Measurements from ENCODE around the gene AHNAK2.

AHNAK2 gene

DNA sequence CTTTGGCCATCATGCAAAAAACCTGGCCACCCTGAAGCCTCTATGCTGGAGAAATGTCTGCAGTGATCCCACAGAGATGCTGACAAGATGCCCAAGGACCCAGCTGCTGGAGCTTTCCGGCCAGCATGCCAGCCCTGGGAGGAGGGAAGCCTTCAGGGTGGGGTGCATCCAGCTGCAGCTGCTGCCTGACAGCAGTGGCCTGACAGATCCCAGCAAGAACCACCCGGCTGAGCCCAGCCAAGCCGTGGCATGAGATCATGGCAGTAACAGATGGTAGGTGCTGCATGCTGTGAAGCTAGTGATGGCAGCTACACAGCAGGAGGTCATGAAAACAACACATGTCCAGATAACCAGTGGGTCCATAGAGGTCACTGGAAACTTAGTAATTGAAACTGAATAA lies 21.2 kb upstream of the AHNAK2 start:
- peaks cover 6% of the 10 kb centered on the region for H3K4me1 Mint-ChIP-seq (ENCODE audit: low read depth)
- H3K27me3 Mint-ChIP-seq = no peaks in the 10 kb centered on the region
- DNase-seq = no peak
- H3K36me3 Mint-ChIP-seq (ENCODE audit: low read depth) = peaks cover 17% of the 10 kb centered on the region
- H3K9me3 Mint-ChIP-seq = no peaks in the 10 kb centered on the region
- H3K4me3 Mint-ChIP-seq = no peak overlapping the region
- no peak overlapping the region for H3K27ac Mint-ChIP-seq

GRCh38 chr14:104998801-104999200 lies 20.6 kb upstream of the AHNAK2 start:
- peaks cover 22% of the 10 kb centered on the region for H3K36me3 Mint-ChIP-seq (ENCODE audit: low read depth)
- no peak overlapping the region for H3K4me3 Mint-ChIP-seq
- no peaks in the 10 kb centered on the region for H3K9me3 Mint-ChIP-seq
- DNase-seq = no peak
- H3K4me1 Mint-ChIP-seq (ENCODE audit: low read depth) = peaks cover under 1% of the 10 kb centered on the region
- no peak overlapping the region for H3K27ac Mint-ChIP-seq
- H3K27me3 Mint-ChIP-seq = no peaks in the 10 kb centered on the region

DNA sequence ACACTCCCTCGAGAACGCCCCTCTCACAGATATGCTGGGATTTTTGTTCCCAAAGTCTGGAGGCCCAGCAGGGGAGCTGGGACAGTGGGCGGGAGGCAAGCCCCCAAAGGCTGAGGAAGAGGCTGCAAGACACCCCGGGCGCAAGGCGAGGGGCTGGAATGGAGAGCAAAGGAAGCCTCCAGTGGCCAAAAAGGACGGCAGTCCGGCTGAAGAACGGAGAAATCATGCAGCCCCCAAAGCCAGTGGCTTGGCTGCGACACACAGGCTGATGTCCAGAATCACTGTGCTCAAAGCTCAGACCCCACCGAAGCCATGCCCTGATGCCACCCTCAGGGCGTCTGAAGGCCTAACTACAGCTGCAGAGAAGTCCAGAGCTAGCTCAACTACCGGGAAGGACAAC lies 18.3 kb upstream of the AHNAK2 start:
- Mint-ChIP-seq H3K27me3 (no peaks in the 10 kb centered on the region), H3K4me3 (no peak overlapping the region), H3K27ac (no peak overlapping the region), H3K4me1 (ENCODE audit: low read depth) (no peaks in the 10 kb centered on the region), H3K9me3 (no peaks in the 10 kb centered on the region), H3K36me3 (ENCODE audit: low read depth) (peaks cover 41% of the 10 kb centered on the region)
- no peak for DNase-seq

DNA sequence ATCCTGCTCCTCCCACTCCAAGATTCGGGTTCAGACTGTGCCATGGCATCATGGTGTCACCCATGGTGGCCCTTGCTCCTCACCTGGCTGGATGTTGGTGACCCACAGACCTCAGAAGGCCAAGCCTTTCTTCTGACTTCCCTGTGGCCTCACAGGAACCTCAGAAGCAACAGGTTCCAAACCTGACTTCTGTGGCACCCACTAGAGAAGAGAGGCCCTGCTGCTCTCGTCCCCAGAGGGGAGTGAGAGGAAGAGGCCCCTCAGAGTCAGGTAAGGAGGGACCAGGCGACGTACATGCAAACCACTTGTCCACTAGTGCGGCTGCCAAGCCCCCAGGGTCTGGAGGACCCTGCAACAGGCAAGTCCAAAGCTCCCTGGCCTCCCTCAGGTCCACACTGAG lies 17.9 kb upstream of the AHNAK2 start:
- H3K4me3 Mint-ChIP-seq = no peak overlapping the region
- DNase-seq = no peak
- peak overlapping the region; percentile 40 for H3K27ac Mint-ChIP-seq
- H3K4me1 Mint-ChIP-seq (ENCODE audit: low read depth) = no peaks in the 10 kb centered on the region
- H3K27me3 Mint-ChIP-seq = no peaks in the 10 kb centered on the region
- peaks cover 41% of the 10 kb centered on the region for H3K36me3 Mint-ChIP-seq (ENCODE audit: low read depth)
- H3K9me3 Mint-ChIP-seq = no peaks in the 10 kb centered on the region

DNA sequence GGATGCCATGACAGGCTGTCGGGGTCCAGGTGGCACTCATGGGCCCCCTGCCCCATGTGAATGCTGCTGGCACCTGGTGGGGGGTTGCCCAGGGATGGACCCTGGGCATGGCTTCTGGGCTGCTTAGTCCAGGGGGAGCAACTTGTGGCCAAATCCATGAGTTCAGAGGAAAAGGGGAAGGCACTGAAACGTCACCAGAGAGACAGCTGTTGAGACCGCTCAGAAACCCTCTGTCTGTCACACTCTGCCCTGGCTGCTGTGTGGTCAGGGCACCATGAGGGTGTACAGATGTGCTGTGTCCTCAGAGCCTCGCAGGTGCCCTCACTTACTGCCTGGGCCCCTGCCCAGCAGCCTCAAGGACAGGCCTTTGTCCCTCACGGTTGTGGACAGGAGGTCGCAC lies 16.8 kb upstream of the AHNAK2 start:
- H3K27ac Mint-ChIP-seq = no peak overlapping the region
- H3K9me3 Mint-ChIP-seq = no peaks in the 10 kb centered on the region
- H3K4me3 Mint-ChIP-seq = no peak overlapping the region
- H3K27me3 Mint-ChIP-seq = no peaks in the 10 kb centered on the region
- DNase-seq = no peak
- no peaks in the 10 kb centered on the region for H3K4me1 Mint-ChIP-seq (ENCODE audit: low read depth)
- peaks cover 40% of the 10 kb centered on the region for H3K36me3 Mint-ChIP-seq (ENCODE audit: low read depth)

DNA sequence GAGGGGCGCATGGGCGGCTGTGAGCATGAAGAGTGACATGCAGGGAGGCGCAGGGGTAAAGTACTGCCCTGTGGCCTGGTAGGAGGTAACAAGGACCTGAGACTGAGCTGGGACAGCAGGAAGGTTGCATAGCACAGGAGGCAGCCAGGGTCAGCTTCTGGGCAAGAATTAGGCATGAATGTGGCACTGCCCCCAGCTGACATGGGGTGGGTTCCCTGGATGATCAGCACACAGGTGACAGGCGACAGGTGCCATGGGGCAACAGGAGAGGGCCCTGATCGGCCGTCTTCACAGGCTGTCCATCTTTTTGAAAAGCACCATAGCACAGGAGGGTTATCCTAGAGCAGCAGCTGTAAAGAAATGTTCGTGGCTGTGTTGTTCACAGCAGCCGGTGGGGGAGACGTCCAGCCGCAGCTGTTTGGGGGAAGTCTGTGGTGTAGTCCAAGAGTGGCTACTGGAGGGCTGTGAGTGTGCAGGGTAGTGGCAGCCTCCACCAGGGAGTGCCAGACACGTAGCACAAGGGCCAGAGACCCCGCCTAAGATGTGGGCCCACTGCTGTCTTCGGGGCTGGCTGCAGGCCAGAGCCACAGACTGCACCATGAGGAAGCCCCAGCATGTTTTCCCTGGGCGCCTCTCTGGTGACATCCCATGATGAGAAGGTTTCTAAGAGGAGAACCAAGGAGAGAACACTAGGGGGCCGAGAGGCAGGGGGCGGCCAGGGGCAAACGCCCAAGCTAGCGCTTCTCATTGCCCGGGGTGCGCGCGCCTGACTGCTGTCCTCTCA lies 15.8 kb upstream of the AHNAK2 start:
- Mint-ChIP-seq H3K4me1 (ENCODE audit: low read depth) (no peaks in the 10 kb centered on the region), H3K27me3 (no peaks in the 10 kb centered on the region), H3K36me3 (ENCODE audit: low read depth) (peaks cover 39% of the 10 kb centered on the region), H3K27ac (no peak overlapping the region), H3K4me3 (no peak overlapping the region), H3K9me3 (no peaks in the 10 kb centered on the region)
- DNase-seq = no peak

DNA sequence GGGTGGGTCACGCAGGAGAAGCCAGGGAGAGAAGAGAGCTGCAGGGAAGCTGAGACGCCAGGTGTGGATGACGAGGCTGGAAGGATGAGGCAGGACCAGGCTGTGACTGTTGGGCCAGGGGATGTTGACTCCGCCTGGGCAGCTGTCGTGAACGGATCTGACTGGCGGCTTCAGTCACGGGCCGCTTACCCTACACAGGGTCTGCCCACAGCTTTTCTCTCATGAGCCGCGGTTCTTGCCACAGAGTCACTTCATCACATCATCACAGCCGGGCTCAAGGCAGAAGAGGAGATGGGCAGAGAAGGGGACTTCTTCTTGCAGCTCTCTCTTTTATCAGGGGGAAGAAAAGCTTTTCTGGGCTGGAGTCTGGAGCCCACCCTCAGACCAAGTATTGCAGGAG lies 15.1 kb upstream of the AHNAK2 start:
- peaks cover 39% of the 10 kb centered on the region for H3K36me3 Mint-ChIP-seq (ENCODE audit: low read depth)
- H3K4me1 Mint-ChIP-seq (ENCODE audit: low read depth) = no peaks in the 10 kb centered on the region
- no peaks in the 10 kb centered on the region for H3K27me3 Mint-ChIP-seq
- no peak for DNase-seq
- no peaks in the 10 kb centered on the region for H3K9me3 Mint-ChIP-seq
- peak overlapping the region; percentile 9 for H3K27ac Mint-ChIP-seq
- no peak overlapping the region for H3K4me3 Mint-ChIP-seq

- H3K4me1 Mint-ChIP-seq (ENCODE audit: low read depth) = no peaks in the 10 kb centered on the region
- no peaks in the 10 kb centered on the region for H3K27me3 Mint-ChIP-seq
- DNase-seq = no peak
- no peak overlapping the region for H3K27ac Mint-ChIP-seq
- H3K4me3 Mint-ChIP-seq = no peak overlapping the region
- no peaks in the 10 kb centered on the region for H3K9me3 Mint-ChIP-seq
- H3K36me3 Mint-ChIP-seq (ENCODE audit: low read depth) = peaks cover 39% of the 10 kb centered on the region
These were observed 14.3 kb upstream of the AHNAK2 start for GRCh38 chr14:104992501-104992900.

- Mint-ChIP-seq H3K9me3 (no peaks in the 10 kb centered on the region), H3K4me3 (no peak overlapping the region), H3K36me3 (ENCODE audit: low read depth) (peaks cover 33% of the 10 kb centered on the region), H3K27ac (peak overlapping the region; percentile 66), H3K4me1 (ENCODE audit: low read depth) (no peaks in the 10 kb centered on the region), H3K27me3 (no peaks in the 10 kb centered on the region)
- no peak for DNase-seq
These were observed 13.7 kb upstream of the AHNAK2 start for GRCh38 chr14:104991896-104992230.

DNA sequence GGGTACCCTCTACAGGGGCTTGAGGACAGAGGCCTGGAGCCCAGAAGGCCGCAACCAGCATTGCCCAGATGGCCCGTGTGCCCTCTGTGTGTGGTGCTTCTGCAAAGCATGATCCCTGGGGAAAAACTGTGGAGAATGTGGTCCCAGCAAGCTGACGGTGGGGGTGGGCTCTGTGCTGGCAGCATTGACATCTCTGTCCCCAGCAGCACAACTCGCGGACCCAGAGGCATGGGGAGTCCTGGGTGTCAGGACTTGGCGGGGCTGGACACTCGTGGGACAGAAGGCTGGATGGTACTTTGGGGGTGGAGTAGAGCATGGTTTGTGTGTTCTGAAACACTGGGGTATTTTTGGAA lies 11.8 kb upstream of the AHNAK2 start:
- Mint-ChIP-seq H3K9me3 (no peaks in the 10 kb centered on the region), H3K4me3 (no peak overlapping the region), H3K36me3 (ENCODE audit: low read depth) (peaks cover 28% of the 10 kb centered on the region), H3K27ac (no peak overlapping the region), H3K4me1 (ENCODE audit: low read depth) (peaks cover 5% of the 10 kb centered on the region), H3K27me3 (no peaks in the 10 kb centered on the region)
- DNase-seq = no peak

DNA sequence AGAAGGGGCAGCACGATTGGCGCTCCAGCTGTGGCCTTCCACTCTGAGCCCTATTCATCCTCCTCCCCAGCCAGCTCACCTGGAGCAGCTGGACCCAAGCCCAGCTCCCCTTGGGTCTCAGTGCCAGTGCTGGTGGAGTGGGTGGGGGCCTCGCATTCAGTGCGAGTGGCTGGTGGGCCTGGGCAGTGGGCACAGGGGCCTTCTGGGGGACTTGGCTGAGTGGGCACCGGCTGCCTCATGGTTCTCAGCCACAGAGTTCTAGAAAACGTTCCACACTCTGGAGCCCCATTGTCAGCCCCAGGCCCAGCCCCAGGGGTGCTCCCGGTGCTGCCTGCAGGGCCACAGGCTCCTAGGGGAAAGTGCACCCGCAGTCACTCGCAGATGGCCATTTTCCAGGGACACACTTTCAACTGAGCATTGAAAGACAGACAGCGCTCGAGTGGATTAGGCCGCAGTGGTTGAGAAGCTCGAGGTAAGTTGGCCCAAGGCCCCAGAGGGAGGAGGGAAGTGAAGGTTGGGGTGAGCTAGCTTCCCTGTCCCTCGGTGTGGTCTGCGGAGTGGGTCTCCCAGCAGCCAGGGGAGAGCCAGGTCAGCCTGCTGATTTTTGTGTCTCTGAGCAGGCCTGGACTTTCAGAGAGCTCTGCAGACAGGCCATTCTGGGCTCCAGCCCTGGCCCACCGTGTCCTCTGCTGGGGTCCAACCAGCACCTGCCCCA lies 11.2 kb upstream of the AHNAK2 start:
- Mint-ChIP-seq H3K9me3 (no peaks in the 10 kb centered on the region), H3K27me3 (no peaks in the 10 kb centered on the region), H3K4me1 (ENCODE audit: low read depth) (peaks cover 8% of the 10 kb centered on the region), H3K36me3 (ENCODE audit: low read depth) (peaks cover 24% of the 10 kb centered on the region), H3K4me3 (no peak overlapping the region), H3K27ac (no peak overlapping the region)
- no peak for DNase-seq

- Mint-ChIP-seq H3K4me3 (peak overlapping the region; percentile 69), H3K27ac (peak overlapping the region; percentile 26), H3K27me3 (no peaks in the 10 kb centered on the region), H3K36me3 (ENCODE audit: low read depth) (no peaks in the 10 kb centered on the region), H3K4me1 (ENCODE audit: low read depth) (peaks cover 9% of the 10 kb centered on the region), H3K9me3 (no peaks in the 10 kb centered on the region)
- DNase-seq = no peak
These were observed 8.5 kb upstream of the AHNAK2 start for GRCh38 chr14:104986487-104987164.

DNA sequence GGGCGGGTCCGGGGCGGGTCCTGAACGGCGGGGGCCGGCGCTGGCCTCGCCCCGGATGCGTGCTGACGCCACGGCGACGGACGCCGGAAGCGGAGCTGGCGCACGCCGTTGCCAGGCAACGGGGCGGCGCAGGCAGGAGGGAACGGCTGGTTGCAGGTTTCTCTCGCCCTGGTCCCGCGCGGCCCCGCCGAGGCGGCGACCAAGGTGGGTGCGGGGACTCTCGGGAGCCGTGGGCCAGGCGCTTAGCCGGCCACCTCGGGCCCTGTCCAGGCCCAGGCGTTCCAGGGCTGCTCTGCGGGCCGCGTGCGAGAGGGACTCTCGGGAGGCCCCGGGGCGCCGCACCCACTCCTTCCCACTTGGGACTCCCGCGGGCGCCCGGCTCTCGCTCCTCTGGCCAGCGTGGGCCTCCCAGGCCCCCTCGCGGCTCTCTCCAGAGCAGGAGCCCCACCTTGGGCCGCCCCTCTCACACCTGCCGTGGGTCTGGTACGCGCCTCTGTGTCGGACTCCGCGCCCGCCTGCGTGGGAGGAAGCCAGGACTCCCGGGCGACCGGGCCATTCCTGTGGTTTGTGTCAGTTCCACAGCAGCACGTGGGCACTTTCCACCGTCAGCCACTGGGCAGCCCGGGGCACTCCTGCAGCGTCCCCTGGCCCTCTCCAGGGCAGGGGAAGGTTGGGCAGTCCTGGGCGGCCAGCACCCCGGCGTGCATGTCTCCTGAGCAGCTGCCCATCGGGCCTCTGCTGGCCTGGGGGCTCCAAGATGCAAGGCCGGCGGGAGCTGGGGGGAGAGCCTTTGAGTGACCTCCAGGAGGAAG lies 7.7 kb upstream of the AHNAK2 start, which contains the start of gene CLBA1:
CLBA1 (plus strand) TSS at position 114 of the 812 bp plus-strand sequence; CDS start at position 758, 644 bp downstream.
- Mint-ChIP-seq H3K27ac (peak within 1 kb of the TSS; percentile 67), H3K4me1 (ENCODE audit: low read depth) (peaks cover 9% of the 10 kb centered on the region), H3K9me3 (no peaks in the 10 kb centered on the region), H3K4me3 (peak within 1 kb of the TSS; percentile 71), H3K36me3 (ENCODE audit: low read depth) (no peaks in the 10 kb centered on the region), H3K27me3 (no peaks in the 10 kb centered on the region)
- no peak for DNase-seq

DNA sequence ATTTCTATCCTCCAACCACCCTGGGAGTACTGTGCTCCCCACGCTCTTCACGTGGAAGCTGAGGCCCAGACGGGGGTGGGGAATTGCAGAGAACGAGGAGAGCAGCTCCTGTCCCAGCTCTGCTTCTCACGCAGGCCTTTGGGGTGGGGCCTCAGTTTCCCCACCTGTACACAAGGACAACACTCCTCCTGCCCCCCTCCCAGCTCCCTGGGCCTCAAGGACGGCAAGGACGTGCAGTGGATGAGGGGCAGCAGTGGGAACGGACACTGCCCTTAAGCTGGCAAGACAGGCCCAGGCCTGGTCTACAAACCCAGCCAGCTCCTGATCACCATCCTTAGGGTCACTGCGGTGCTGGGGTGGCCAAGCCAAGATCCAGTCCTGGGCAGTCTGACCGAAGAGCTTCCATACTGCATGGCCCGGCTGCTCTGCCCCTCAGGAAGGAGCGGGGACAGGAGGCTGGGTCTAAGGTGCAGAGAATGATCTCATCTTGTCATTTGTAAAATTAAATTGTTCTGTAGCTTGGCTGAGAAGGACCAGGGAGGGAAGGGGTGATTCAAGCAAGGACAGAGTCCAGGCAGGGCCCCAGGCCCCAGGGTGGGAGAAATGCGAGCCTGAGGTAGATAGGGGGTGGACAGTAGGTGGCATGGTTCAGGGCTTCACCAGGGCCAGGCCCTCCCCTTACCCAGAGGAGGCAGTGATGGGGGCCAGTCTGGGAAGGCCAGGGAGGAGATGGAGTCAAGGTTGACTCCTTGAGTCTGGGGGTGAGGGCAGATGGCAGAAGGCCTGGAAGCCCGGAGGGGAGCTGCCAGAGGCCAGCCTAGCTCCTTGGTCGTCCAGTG lies 6.1 kb upstream of the AHNAK2 start:
- Mint-ChIP-seq H3K9me3 (no peaks in the 10 kb centered on the region), H3K27me3 (peaks cover 4% of the 10 kb centered on the region), H3K27ac (peak overlapping the region; percentile 67), H3K4me3 (peak overlapping the region; percentile 71), H3K4me1 (ENCODE audit: low read depth) (peaks cover 9% of the 10 kb centered on the region), H3K36me3 (ENCODE audit: low read depth) (no peaks in the 10 kb centered on the region)
- no peak for DNase-seq
